ENCODE results near the gene LNX1. TPM values are rescaled to one million over a fixed set of nuclear protein-coding genes. Genes with fewer than 3 reads are reported as not detected.

Gene LNX1
- total and polyA plus RNA-seq, 9 of the 15 experiments (the other 6 are each of a cell fraction or from before 2014, with no cell fraction given): 0.40 to 3.6 (median 2.2) TPM

- ChIA-PET POLR2A (interaction anchor here (0.6 kb wide), 1 partner anchor 14 kb away, joined by 3 read pairs; no protein-coding TSS in a partner anchor), CTCF (ENCODE audit: low intra/inter-chr PET ratio) (no interaction called here)
- no TSS peak for BruUV-seq (replicated peaks)
- DNase-seq (ENCODE audit: extremely low read depth in 1 of 4, low spot score in 3 of 4): no peak
- in situ Hi-C loops (cut with MboI) (no loop called here), intact Hi-C loops (cut with micrococcal nuclease) (no loop called here)
- Histone ChIP-seq H3K9me3 (replicated peaks; ENCODE audit: control insufficient read depth, insufficient read depth, low read depth, low read length) (no peaks in the 10 kb centered on the region), H4K20me1 (replicated peaks; ENCODE audit: control insufficient read depth, insufficient read depth, low read length) (no peaks in the 10 kb centered on the region), H3K4me2 (ENCODE audit: insufficient read depth, low read length) (no peak overlapping the region), H3K36me3 (ENCODE audit: control insufficient read depth, insufficient read depth, low read length) (peaks cover 79% of the 10 kb centered on the region), H2AFZ (ENCODE audit: low read depth, low read length) (no peak overlapping the region), H3K4me1 (replicated peaks in 1 of 2; ENCODE audit: control insufficient read depth in 2 of 2, insufficient read depth in 2 of 2, low read length in 2 of 2) (no peaks in the 10 kb centered on the region), H3K9me1 (ENCODE audit: control insufficient read depth, insufficient read depth, low read length) (no peaks in the 10 kb centered on the region), H3K27ac (ENCODE audit: extremely low read depth, low read depth, low read length) (no peak overlapping the region), H3K9ac (ENCODE audit: insufficient read depth in 1 of 2, low read depth in 2 of 2, low read length in 2 of 2) (no peak overlapping the region), H3K79me2 (ENCODE audit: control insufficient read depth, insufficient read depth, low read length) (no peaks in the 10 kb centered on the region), H3K4me3 (no peak overlapping the region), H3K27me3 (ENCODE audit: control insufficient read depth in 2 of 2, insufficient read depth in 2 of 2, low read length in 2 of 2) (no peaks in the 10 kb centered on the region)
- no peak for TF ChIP-seq POU5F1 (IDR thresholded peaks at IDR 0.05; ENCODE audit: borderline replicate concordance, low read depth, low read length, partially characterized antibody)
- no peak for TF ChIP-seq PRPF4 (IDR thresholded peaks at IDR 0.05; ENCODE audit: insufficient read depth, low read depth, low read length, poor library complexity, severe bottlenecking)
- no peak for TF ChIP-seq LEF1 (IDR thresholded peaks at IDR 0.05)
- TF ChIP-seq MEIS2 (IDR thresholded peaks at IDR 0.05; ENCODE audit: partially characterized antibody): no peak
- TF ChIP-seq BMI1 (IDR thresholded peaks at IDR 0.05; ENCODE audit: low read length): no peak
- TF ChIP-seq NFATC3 (IDR thresholded peaks at IDR 0.05): no peak
- no peak for TF ChIP-seq ASH1L (IDR thresholded peaks at IDR 0.05; ENCODE audit: borderline replicate concordance, low read depth, partially characterized antibody)
- TF ChIP-seq ZNF280A (IDR thresholded peaks at IDR 0.05; ENCODE audit: low read depth, partially characterized antibody): no peak
- no peak for TF ChIP-seq PML (IDR thresholded peaks at IDR 0.05; ENCODE audit: low read length)
- TF ChIP-seq CEBPZ (IDR thresholded peaks at IDR 0.05; ENCODE audit: borderline replicate concordance, low read depth, low read length): no peak
- ATAC-seq: no peak
- FAIRE-seq: no peak
Observed at GRCh38 chr4:53459548-53459947, 131.7 kb downstream of the LNX1 start.
